HL-60 (cell line): ENCODE data around the gene ARAP3.

ENCODE experiments used
- DNase-seq, 2 experiments: peaks; one replicate each; pipeline ENCODE4 v3.0.0-alpha.2; 2010 to 2020; ENCODE audit warnings: low read depth in 1 of 2, low spot score in 1 of 2
- H3K27ac ChIP-seq: fragments of 250-450 bp; sonication (Bioruptor Pico); replicated peaks from 2 replicates; pipeline ENCODE4 v1.5.1; 2020; ENCODE audit warnings: mild to moderate bottlenecking, moderate library complexity
- H3K27me3 ChIP-seq: fragments of 250-450 bp; sonication (Bioruptor Pico); 2 replicates; pipeline ENCODE4 v1.5.1; 2021; ENCODE audit warnings: mild to moderate bottlenecking, moderate library complexity; ENCODE audit not compliant: insufficient read depth, poor library complexity, severe bottlenecking
- H3K4me3 ChIP-seq: replicated peaks from 2 replicates; pipeline ENCODE4 v1.5.1; 2011; ENCODE audit warnings: mild to moderate bottlenecking, control low read depth, low read length; ENCODE audit not compliant: insufficient read depth
- CTCF ChIP-seq: IDR thresholded peaks from one replicate; pipeline ENCODE4 v1.5.1; 2011; ENCODE audit warnings: low read length, control low read depth, inconsistent platforms; ENCODE audit not compliant: insufficient read depth
- GABPA ChIP-seq: IDR thresholded peaks from 2 replicates; pipeline ENCODE4 v1.6.1; 2012; ENCODE audit warnings: low read depth
- POLR2AphosphoS5 ChIP-seq: IDR thresholded peaks from 2 replicates; pipeline ENCODE4 v1.6.1; 2012; ENCODE audit warnings: low read depth
- REST ChIP-seq: IDR thresholded peaks from 2 replicates; pipeline ENCODE4 v1.6.1; 2012; ENCODE audit warnings: low read depth; ENCODE audit not compliant: insufficient replicate concordance
- SPI1 ChIP-seq: IDR thresholded peaks from 2 replicates; pipeline ENCODE4 v1.6.1; 2012; ENCODE audit warnings: low read depth, mild to moderate bottlenecking, borderline replicate concordance

The ARAP3 gene

GRCh38 chr5:141663506-141663905 lies 18.5 kb downstream of the ARAP3 start:
- TF ChIP-seq CTCF (no peak), REST (no peak), POLR2AphosphoS5 (no peak), SPI1 (no peak)
- no peak overlapping the region for H3K27ac ChIP-seq

GRCh38 chr5:141662028-141662427 lies 20.0 kb downstream of the ARAP3 start:
- no peak for DNase-seq
- Histone ChIP-seq H3K27ac (no peak overlapping the region), H3K4me3 (no peak overlapping the region), H3K27me3 (no peaks in the 10 kb centered on the region)
- no peak for TF ChIP-seq SPI1
- no peak for TF ChIP-seq GABPA
- no peak for TF ChIP-seq POLR2AphosphoS5
- TF ChIP-seq CTCF, result no peak
- TF ChIP-seq REST, result no peak

More at GRCh38 chr5:141663506-141663905, 18.5 kb downstream of the ARAP3 start:
- no peak overlapping the region for H3K4me3 ChIP-seq
- no peak for DNase-seq
- no peaks in the 10 kb centered on the region for H3K27me3 ChIP-seq

- Histone ChIP-seq H3K27ac (no peak overlapping the region), H3K4me3 (no peak overlapping the region), H3K27me3 (no peaks in the 10 kb centered on the region)
- DNase-seq, result no peak
- TF ChIP-seq REST (no peak), POLR2AphosphoS5 (no peak), CTCF (no peak), GABPA (no peak)
Measured at GRCh38 chr5:141657937-141658545, 24.0 kb downstream of the ARAP3 start.
